C4-2B (cell line): ENCODE measurements around the gene BAAT.

Source experiments
- H3K27ac ChIP-seq: fragments of 450-650 bp; 2 replicates; pipeline ENCODE4 v1.5.1; 2017
- CTCF ChIP-seq: fragments of 450-650 bp; conservative IDR thresholded peaks from 2 replicates; pipeline ENCODE4 v1.5.1; 2017; ENCODE audit warnings: mild to moderate bottlenecking
- ZFX ChIP-seq: fragments of 450-650 bp; IDR thresholded peaks from 2 replicates; pipeline ENCODE4 v1.6.1; 2017

The BAAT gene

DNA sequence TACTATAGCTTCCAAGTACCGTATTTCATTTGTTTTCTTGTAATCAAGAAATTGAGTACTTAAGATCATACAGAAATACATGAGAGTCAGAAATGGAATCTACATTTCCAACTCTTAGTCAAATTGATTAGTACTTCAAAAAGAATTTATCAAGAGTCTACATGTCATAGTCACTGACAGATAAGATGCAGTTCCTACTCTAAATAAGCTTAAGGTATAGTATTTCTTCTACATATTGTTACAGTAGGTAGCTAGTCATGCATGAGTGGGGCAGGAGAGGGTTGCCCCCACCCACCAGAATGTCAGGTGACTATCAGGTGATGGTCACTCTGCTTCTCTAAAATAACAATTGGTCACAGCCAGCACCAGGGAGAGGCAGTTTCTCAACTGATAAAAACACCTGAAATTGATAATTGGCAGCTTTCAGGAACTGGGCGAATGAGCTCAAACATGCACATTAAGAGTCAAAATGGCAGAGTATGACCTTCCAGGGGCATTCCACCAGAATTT lies 2.9 kb downstream of the BAAT start:
- H3K27ac ChIP-seq = no peak overlapping the region
- TF ChIP-seq ZFX = no peak
- no peak for TF ChIP-seq CTCF

DNA sequence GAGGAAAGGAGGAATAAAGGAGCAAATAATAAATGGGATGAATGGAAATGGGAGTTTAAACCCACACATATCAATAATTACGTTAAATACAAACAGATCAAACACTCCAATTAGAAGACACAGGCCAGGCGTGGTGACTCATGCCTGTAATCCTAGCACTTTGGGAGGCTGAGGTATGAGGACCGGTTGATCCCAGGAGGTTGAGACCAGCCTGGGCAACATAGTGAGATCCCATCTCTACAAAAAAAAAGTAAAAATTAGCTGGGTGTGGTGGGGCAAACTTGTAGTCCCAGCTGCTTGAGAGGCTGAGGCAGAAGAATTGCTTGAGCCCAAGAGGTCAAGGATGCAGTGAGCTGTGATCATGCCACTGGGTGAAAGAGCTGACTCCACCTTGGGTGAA lies 3.7 kb downstream of the BAAT start:
- no peak overlapping the region for H3K27ac ChIP-seq

DNA sequence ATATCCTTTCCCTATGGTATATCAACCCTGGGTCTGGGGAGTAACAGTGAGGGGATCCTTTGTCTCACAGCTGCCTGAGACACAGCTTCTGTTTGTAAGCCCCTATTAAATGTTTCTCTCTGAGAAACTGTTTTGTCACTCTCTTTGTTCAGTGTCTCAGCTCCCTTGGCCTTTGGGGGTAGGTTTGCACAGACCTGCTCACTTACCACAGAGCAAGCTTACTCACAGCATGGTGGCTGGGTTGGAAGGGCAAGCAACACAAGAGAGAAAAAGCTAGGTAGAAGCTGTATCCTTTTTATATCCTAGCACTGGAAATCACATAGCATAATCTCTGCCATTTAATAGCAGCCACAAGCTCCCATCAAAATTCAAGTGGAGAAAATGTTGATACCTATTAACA lies 4.5 kb downstream of the BAAT start:
- no peak overlapping the region for H3K27ac ChIP-seq
- TF ChIP-seq CTCF = no peak
- TF ChIP-seq ZFX = no peak

More for the DNA sequence above, 3.7 kb downstream of the BAAT start:
- no peak for TF ChIP-seq ZFX
- TF ChIP-seq CTCF = no peak

- no peak for TF ChIP-seq CTCF
- no peak for TF ChIP-seq ZFX
- H3K27ac ChIP-seq = no peak overlapping the region
Observed at GRCh38 chr9:101376111-101376848, 8.5 kb downstream of the BAAT start.

DNA sequence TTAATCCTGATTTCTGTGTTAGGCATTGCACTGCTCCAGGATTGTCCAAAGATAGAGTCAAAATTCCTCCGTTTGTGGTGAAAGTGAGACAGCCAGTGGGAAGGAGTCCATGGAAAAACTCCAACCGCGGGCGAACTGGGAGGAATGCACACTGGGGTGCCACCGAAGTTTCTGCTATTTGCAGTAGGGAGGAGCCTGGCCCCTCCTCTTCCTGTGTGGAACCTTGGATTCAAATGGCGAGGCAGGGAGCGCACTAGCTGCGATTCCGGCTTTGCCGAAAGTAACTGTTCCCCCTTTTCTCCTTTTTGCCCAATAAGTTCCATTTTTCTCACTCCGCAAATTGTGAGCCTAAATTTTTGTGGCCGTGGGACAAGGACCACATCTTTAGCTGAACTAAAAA lies 9.3 kb downstream of the BAAT start:
- TF ChIP-seq CTCF = no peak
- TF ChIP-seq ZFX = no peak

DNA sequence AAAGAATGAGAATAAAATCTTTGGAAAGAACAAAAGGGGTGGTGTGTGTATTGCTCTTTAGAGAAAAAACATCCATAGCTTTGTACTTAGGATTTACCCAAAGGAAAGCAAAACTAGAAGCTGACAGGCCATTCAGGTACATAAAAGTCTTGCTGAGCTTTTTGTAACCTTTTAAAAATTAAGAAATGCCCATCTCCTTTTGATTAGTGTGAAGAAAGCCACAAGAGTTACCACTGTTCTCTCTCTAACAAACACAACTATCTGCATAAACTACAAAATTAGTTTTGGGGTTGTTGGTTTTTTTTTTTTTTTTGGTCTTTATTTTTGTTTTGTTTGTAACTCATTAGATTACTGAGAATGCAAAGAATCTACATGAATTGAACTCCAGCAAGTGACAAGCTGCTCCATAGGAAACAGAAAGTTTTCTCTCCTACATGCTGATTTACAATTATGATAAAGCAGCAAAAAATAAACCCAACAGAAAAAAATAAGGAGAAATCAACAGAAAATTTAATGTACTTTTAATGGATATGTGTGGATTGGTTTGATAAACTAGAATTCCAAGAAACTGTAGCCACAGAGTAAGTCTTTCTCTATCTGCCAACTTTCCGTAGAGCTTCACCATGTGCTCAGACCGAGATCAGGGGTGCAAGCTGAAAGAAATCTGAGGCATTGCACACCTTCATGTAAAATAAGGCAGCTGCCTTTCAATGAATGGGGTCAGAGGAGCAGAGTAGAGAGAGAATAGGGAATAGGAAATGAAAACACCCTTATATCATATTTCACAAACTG lies 12.3 kb downstream of the BAAT start:
- no peak for TF ChIP-seq ZFX
- TF ChIP-seq CTCF = no peak
- no peak overlapping the region for H3K27ac ChIP-seq

More for the DNA sequence above, 9.3 kb downstream of the BAAT start:
- H3K27ac ChIP-seq = no peak overlapping the region

GRCh38 chr9:101371813-101372212 lies 13.0 kb downstream of the BAAT start:
- H3K27ac ChIP-seq = no peak overlapping the region
- TF ChIP-seq CTCF (no peak), ZFX (no peak)
